Smooth muscle cell of trachea (primary cell): ENCODE results near the gene RBPJL. TPM values are rescaled to one million over a fixed set of nuclear protein-coding genes. Genes with fewer than 3 reads are reported as not detected.

Experiments
- total RNA-seq: library from RNA; depleted of rRNA; stranded (reverse); fragments of >200 nt; gene quantifications from 2 replicates; pipeline ENCODE4 v1.2.1, GENCODE V29; 2014

RBPJL gene
- not detected in 2 replicates for total RNA-seq

GRCh38 chr20:45306431-45306982 is at the start of gene RBPJL:
RBPJL (plus strand) TSS chr20:45306840; CDS start chr20:45306923, 83 bp downstream.

GRCh38 chr20:45308117-45308778 is 1.6 kb downstream of the RBPJL start, which contains the start of gene MATN4:
MATN4 (minus strand) TSS chr20:45308299; CDS start chr20:45305582, 2,717 bp downstream.

GRCh38 chr20:45347936-45348778 is 41.5 kb downstream of the RBPJL start, which contains the start of gene SDC4:
SDC4 (minus strand) TSS chr20:45348424; CDS start chr20:45348384, 40 bp downstream.

GRCh38 chr20:45362804-45363610 is 56.4 kb downstream of the RBPJL start, which contains the start of gene SYS1:
SYS1 (plus strand) TSS chr20:45363156; CDS start chr20:45363532, 376 bp downstream.

Other genes with a start within 250 kb of the RBPJL start
- 0.29 and 2.5 TPM in 2 replicates for gene KCNS1, start 205.7 kb upstream of the RBPJL start, total RNA-seq
- gene WFDC5, start 191.7 kb upstream of the RBPJL start, total RNA-seq, result not detected in 2 replicates
- gene WFDC12, start 182.4 kb upstream of the RBPJL start, total RNA-seq, result not detected in 2 replicates
- not detected in 2 replicates for gene PI3, start 131.9 kb upstream of the RBPJL start, total RNA-seq
- gene SEMG1, start 99.8 kb upstream of the RBPJL start, total RNA-seq, result not detected in 2 replicates
- gene SEMG2, start 85.5 kb upstream of the RBPJL start, total RNA-seq, result not detected in 2 replicates
- gene SLPI, start 52.3 kb upstream of the RBPJL start, total RNA-seq, result 0.33 TPM in 1 of 2 replicates, not detected in the other
- gene MATN4, start 1.5 kb downstream of the RBPJL start, total RNA-seq, result 0.33 TPM in 1 of 2 replicates, not detected in the other
- 113 and 219 TPM in 2 replicates for gene SDC4, start 41.6 kb downstream of the RBPJL start, total RNA-seq
- 22.5 and 28.9 TPM in 2 replicates for gene SYS1, start 56.3 kb downstream of the RBPJL start, total RNA-seq
- gene TP53TG5, start 71.5 kb downstream of the RBPJL start, total RNA-seq, result 0.50 TPM in 1 of 2 replicates, not detected in the other
- 2.6 and 3.9 TPM in 2 replicates for gene DBNDD2, start 101.4 kb downstream of the RBPJL start, total RNA-seq
- gene PIGT, start 109.3 kb downstream of the RBPJL start, total RNA-seq, result 26.5 and 56.1 TPM in 2 replicates
- not detected in 2 replicates for gene WFDC2, start 162.9 kb downstream of the RBPJL start, total RNA-seq
- gene SPINT3, start 208.8 kb downstream of the RBPJL start, total RNA-seq, result not detected in 2 replicates
- not detected in 2 replicates for gene WFDC6, start 232.6 kb downstream of the RBPJL start, total RNA-seq
- gene EPPIN, start 240.6 kb downstream of the RBPJL start, total RNA-seq, result not detected in 2 replicates